Inferior parietal cortex (tissue), 1 donor: ENCODE data around the gene CABYR.
A peak's percentile ranks its signal among the peaks of the same experiment; 100 is the strongest.

Experiments
- DNase-seq: peaks from one replicate; pipeline ENCODE4 v3.0.0-alpha.2; 2016; ENCODE audit errors: extremely low spot score

CABYR gene

DNA sequence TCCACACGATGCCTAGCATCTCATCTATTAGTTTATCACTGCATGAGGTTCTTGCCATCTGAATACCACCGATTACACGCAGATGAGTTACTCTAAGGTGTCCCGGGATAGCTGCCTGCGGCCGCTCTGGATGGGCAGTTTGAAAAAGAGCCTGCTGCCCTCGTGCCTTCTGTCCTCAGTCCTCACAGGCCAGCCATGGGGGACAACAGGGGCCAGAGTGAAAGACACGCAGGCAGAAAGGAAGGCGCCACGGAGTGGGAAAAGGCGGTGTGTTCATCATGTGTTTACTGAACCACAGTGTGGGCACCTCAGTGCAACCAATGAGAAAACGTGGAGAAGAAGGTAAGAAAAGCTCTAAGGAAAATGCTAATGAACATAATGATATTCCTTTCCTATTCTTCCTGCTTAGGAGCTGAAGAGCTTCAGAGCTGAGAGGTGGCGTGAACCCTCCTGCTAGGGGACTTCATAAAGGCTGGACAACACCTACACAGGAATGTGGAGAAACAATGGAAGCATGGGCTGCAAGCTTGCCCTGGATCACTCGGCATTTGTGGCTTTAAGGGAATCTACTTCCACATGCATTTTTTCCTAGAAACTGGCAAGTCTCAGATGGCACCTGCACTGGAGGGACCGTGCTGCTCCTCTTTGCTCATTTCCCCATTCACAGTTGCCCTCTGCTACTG, 50.9 kb downstream of the CABYR start:
- DNase-seq = no peak

DNA sequence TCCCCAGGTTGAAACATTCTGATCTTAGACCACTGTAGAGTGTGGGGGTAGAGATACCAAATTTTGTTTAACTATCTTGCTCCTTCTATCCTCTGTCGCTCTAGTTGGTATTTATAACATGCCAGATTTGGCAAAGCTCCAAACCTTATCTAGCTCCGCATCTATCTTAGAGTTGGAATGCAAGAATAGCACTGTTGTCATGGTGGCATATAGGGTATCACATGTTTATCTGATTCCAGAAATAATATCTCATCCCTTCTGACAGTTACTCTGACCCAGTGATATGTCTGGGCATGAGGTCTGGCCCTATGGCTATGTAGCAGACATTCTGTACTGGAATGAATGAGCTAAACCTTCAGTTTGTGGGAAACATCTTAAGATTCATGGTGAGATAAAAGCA, 51.7 kb downstream of the CABYR start:
- DNase-seq = peak; percentile 51

GRCh38 chr18:24195296-24196053, 56.6 kb downstream of the CABYR start:
- no peak for DNase-seq

DNA sequence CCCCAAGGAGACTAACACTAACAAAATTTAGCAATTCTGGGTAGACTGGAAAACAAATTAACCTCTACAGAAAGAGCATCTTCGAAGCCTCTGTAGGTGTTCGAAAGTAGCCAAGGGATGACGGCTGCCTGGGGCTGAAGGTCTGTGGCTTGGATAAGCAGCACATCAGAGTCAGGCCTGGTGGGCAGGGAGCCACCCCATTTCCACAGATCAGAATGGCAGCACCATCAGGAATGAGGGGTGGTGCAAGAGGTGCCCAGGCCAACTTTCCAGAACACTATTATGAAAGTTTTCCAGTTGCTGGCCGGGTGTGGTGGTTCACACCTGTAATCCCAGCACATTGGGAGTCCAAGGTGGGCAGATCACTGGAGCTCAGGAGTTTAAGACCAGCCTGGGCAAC, 57.9 kb downstream of the CABYR start:
- no peak for DNase-seq

GRCh38 chr18:24197412-24197811, 58.5 kb downstream of the CABYR start:
- peak; percentile 32 for DNase-seq

DNA sequence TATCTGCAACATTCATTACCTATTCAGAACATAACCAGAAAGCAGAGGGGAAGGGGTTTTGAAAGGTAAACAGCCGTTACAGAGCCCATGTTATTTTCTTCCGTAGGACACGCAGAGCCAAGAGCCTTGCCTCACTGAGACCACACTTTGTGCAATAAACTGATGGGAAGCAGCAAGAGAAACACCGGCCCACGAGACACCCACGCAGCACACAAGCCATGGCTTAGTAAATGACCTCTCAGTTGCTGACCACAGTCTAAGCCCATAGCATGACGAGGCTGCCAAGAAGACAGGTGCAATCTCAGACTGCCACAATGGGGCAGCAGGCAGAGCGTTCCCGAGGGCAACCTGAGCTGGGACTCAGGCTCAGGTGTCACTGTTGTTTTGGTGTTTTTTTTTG, 59.6 kb downstream of the CABYR start:
- no peak for DNase-seq

- no peak for DNase-seq
These were observed 60.6 kb downstream of the CABYR start for GRCh38 chr18:24199372-24199962.

GRCh38 chr18:24200494-24201290, 61.8 kb downstream of the CABYR start:
- peak; percentile 80 for DNase-seq

DNA sequence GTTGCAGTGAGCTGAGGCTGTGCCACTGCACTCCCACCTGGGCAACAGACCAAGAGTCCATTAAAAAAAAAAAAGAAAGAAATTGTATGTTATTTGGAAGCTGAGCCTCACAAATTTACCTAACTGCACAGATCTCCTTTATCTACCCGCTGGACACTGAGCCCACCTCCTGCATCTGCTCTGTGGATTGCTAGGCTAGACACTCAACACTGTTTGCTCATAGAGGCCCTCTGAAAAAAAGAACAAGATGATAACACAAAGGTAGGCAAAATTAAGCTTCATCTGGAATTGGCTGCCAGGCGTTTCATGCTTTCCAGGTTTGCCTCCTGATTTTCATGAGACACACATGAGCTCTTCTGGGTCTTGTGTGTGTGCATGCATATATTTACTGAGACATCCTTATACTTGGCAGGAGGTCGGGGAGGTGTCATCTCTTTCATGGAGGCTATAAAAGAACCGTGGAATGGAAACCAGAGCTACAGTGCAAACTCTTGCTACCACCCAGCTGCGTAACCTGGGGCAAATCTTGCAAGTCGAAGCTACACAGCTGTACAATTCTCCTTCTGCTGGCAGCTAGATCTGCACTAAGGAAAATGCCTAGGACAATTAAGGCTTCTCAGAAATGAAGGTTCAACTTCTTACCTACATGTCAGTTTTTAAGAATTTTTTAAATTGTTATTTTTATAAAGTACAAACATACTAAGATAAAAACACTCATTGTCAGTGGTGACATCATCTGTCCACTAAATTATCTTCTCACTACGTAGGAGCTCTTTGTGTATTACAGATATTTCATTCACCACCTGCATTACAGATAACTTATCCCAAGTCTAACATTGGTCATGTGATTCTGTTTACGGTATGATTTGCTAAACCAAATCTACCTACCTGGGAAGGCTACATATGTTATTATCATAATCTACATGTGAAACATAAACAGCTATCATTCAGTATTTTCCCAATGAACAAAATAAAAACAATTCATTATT, 63.1 kb downstream of the CABYR start:
- DNase-seq = no peak

DNA sequence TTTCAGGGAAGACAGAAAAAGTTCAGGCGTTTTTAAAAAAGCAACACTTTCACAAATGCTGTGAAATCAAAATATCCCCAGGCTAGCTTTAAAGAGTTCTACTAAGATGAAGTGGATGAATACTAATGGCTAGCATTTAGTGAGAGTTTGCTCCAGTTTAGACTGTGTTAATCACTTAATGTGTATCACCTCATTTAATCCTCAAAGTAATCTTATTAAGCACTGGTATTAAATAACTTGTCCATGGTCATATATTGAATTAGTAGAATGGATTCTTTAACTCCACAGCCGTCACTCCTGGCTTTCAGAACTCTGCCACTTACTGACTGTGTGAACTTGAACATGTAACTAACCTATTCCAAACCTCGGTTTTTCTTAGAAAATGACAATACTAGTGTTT, 66.0 kb downstream of the CABYR start:
- no peak for DNase-seq

DNA sequence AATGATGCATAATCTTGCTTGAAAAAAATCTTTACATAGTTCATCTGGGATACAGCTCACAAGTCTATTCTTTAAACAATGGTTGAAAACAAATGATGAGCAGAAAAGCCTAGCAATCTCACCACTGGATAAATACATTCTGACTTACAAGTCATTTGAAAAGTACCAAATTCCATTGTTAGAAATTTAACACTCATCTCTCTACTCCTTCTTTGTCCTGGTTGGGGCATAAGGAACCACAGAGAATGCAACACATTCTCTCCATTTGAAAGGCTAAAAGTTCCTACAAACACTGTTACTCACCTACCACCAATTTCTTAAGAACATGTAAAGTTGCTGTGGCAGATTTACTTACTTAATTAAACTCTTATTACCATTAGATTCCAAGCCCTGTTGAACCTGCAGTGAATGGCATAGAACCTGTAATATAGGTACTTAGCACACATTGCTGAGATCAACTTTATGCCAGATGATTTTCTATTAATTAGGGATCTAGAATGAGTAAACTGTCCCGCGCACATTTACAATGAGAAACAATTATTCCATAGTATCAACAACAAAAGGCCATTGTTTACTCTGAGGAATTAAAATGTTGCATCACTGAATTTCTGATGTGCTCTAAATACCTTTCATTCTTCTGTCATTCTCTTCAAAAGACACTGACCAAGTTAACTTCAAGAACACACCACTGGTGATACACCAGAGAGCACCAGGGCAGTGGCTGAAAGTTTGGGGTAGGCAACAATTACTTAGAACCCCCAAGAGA, 69.6 kb downstream of the CABYR start:
- no peak for DNase-seq

DNA sequence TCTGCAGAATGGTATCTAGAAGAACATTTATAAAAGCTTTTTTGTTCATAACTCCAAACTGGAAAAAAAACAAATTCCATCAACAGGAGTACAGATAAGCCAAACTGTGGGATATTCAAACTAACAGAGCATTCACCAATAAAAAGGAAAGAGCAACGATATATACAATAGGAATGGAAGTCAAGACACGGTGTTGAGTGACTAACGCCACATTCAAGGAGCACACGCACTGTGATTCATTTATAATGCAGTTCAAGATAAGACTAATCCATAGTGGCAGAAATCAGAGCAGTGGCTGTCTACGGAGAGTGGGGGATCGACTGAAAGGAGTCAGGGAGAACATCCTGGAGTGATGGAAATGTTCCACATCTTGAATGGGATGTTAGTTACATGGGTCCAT, 70.7 kb downstream of the CABYR start:
- DNase-seq = no peak
